ENCODE measurements around the gene MAN2B2. TPM values are rescaled to one million over a fixed set of nuclear protein-coding genes. Genes with fewer than 3 reads are reported as not detected.

MAN2B2 gene
- total RNA-seq, 1 experiment from 2014 or later, result 8.5 TPM

DNA sequence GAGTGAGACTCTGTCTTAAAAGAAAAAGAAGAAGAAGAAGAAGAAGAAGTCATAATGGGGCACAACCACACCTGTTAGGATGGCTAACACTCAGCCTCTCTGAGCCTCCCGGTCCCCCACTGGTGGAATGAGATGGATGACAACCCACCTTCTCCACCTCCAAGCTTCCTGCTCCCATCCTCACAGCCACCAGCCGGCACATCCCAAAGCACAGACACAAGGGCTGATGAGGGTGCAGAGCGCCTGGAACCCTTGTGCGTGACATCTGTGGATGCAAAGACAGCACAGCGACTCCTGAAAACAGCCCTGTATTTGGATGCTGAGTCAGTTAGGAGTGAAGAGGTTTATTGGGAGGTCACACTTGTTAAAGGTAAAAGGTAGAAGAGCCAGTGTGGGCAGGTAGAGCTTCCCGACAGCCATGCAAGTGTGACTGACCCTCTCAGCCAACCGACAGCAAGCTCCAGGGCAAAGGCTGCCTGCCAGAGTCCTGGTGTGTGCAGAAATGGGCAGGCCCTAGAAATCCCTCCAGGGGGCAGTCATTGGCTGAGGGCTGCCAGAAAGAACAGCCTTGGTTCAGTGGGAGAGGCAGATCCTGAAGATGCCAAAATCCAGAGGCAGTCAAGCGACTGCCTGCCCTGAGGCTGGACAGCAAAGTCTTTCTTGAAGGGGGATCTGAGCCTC is 26.6 kb upstream of the MAN2B2 start:
- Histone ChIP-seq H3K9ac (ENCODE audit: low read length) (no peak overlapping the region), H4K20me1 (ENCODE audit: low read length) (no peaks in the 10 kb centered on the region), H3K27me3 (ENCODE audit: low read length) (no peaks in the 10 kb centered on the region), H3K79me2 (ENCODE audit: low read length) (no peaks in the 10 kb centered on the region), H3K36me3 (ENCODE audit: low read depth, low read length) (no peaks in the 10 kb centered on the region), H2AFZ (ENCODE audit: low read length) (no peak overlapping the region), H3K4me2 (ENCODE audit: low read length) (no peak overlapping the region), H3F3A (ENCODE audit: low read length, unreplicated experiment) (no peaks in the 10 kb centered on the region), H3K27ac (ENCODE audit: low read length) (no peak overlapping the region), H3K4me3 (ENCODE audit: low read length) (no peak overlapping the region), H3K9me2 (replicated peaks; ENCODE audit: low read length) (no peaks in the 10 kb centered on the region), H3K9me3 (ENCODE audit: low read length) (no peaks in the 10 kb centered on the region), H3K4me1 (ENCODE audit: insufficient read depth, low read length) (no peaks in the 10 kb centered on the region)
- intact Hi-C loops (cut with micrococcal nuclease), result loop anchor here (5.0 kb wide), 1 partner anchor 206 kb away; no protein-coding TSS in a partner anchor
- TF ChIP-seq, protein P1, sequence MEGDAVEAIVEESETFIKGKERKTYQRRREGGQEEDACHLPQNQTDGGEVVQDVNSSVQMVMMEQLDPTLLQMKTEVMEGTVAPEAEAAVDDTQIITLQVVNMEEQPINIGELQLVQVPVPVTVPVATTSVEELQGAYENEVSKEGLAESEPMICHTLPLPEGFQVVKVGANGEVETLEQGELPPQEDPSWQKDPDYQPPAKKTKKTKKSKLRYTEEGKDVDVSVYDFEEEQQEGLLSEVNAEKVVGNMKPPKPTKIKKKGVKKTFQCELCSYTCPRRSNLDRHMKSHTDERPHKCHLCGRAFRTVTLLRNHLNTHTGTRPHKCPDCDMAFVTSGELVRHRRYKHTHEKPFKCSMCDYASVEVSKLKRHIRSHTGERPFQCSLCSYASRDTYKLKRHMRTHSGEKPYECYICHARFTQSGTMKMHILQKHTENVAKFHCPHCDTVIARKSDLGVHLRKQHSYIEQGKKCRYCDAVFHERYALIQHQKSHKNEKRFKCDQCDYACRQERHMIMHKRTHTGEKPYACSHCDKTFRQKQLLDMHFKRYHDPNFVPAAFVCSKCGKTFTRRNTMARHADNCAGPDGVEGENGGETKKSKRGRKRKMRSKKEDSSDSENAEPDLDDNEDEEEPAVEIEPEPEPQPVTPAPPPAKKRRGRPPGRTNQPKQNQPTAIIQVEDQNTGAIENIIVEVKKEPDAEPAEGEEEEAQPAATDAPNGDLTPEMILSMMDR (conservative IDR thresholded peaks at IDR 0.05; ENCODE audit: low read depth, low read length), result peak; percentile 59
- TF ChIP-seq EZH2 (IDR thresholded peaks at IDR 0.05; ENCODE audit: low read length, unreplicated experiment) (no peak), EZH2phosphoT487 (IDR thresholded peaks at IDR 0.05; ENCODE audit: borderline replicate concordance, low read length) (no peak)
- DNase-seq (peak; percentile 65), ATAC-seq (peak; percentile 67)
- no TSS peak for BruUV-seq (replicated peaks)
- ChIA-PET CTCF (interaction anchor here (0.5 kb wide), 1 partner anchor 380 kb away, joined by 3 read pairs; no protein-coding TSS in a partner anchor), POLR2A (ENCODE audit: unreplicated experiment) (no interaction called here)

GRCh38 chr4:6548882-6549230 is 26.1 kb upstream of the MAN2B2 start:
- H3K27me3 ChIP-seq (ENCODE audit: low read length), result no peaks in the 10 kb centered on the region
- no peaks in the 10 kb centered on the region for H3K4me1 ChIP-seq (ENCODE audit: insufficient read depth, low read length)
- no peaks in the 10 kb centered on the region for H3K9me3 ChIP-seq (ENCODE audit: low read length)
- DNase-seq (no peak), ATAC-seq (no peak)
- TF ChIP-seq EZH2 (IDR thresholded peaks at IDR 0.05; ENCODE audit: low read length, unreplicated experiment) (no peak), EZH2phosphoT487 (IDR thresholded peaks at IDR 0.05; ENCODE audit: borderline replicate concordance, low read length) (no peak)
- TF ChIP-seq, protein P1 (conservative IDR thresholded peaks at IDR 0.05; ENCODE audit: low read depth, low read length), result no peak
- no peak overlapping the region for H2AFZ ChIP-seq (ENCODE audit: low read length)
- no peaks in the 10 kb centered on the region for H3K36me3 ChIP-seq (ENCODE audit: low read depth, low read length)
- H4K20me1 ChIP-seq (ENCODE audit: low read length), result no peaks in the 10 kb centered on the region
- H3K27ac ChIP-seq (ENCODE audit: low read length), result no peak overlapping the region
- no peak overlapping the region for H3K4me2 ChIP-seq (ENCODE audit: low read length)
- no peaks in the 10 kb centered on the region for H3K79me2 ChIP-seq (ENCODE audit: low read length)
- intact Hi-C loops (cut with micrococcal nuclease), result loop anchor here (5.0 kb wide), 1 partner anchor 207 kb away; no protein-coding TSS in a partner anchor
- POLR2A ChIA-PET (ENCODE audit: unreplicated experiment), result no interaction called here
- CTCF ChIA-PET, result no interaction called here
- H3K9ac ChIP-seq (ENCODE audit: low read length), result no peak overlapping the region
- H3K4me3 ChIP-seq (ENCODE audit: low read length), result no peak overlapping the region
- no peaks in the 10 kb centered on the region for H3K9me2 ChIP-seq (replicated peaks; ENCODE audit: low read length)
- H3F3A ChIP-seq (ENCODE audit: low read length, unreplicated experiment), result no peaks in the 10 kb centered on the region
- BruUV-seq (replicated peaks), result no TSS peak

DNA sequence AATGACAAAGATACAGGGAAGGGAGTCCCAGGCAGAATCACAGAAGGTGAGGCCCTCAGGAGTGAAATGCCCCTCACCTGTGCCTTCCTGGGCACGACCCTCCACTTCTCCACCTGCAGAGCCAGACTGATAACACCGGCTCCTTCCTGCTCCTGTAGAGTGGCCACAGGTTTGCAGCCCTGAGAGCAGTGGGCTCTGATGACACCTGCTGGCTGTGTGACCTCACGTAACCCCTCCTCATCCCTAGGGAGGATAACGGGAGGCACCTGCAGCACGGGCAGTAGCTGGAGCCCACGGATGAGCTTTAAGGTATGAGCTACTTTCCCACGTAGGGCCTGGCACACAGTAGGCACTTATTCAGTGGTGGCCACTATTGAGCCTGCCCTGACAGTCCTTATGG is 25.5 kb upstream of the MAN2B2 start:
- H3K79me2 ChIP-seq (ENCODE audit: low read length), result no peaks in the 10 kb centered on the region
- DNase-seq (no peak), ATAC-seq (no peak)
- no peaks in the 10 kb centered on the region for H4K20me1 ChIP-seq (ENCODE audit: low read length)
- no TSS peak for BruUV-seq (replicated peaks)
- intact Hi-C loops (cut with micrococcal nuclease), result loop anchor here (5.0 kb wide), 1 partner anchor 207 kb away; no protein-coding TSS in a partner anchor
- H3K9me2 ChIP-seq (replicated peaks; ENCODE audit: low read length), result no peaks in the 10 kb centered on the region
- ChIA-PET CTCF (no interaction called here), POLR2A (ENCODE audit: unreplicated experiment) (no interaction called here)
- H3K36me3 ChIP-seq (ENCODE audit: low read depth, low read length), result no peaks in the 10 kb centered on the region
- H2AFZ ChIP-seq (ENCODE audit: low read length), result no peak overlapping the region
- no peaks in the 10 kb centered on the region for H3K4me1 ChIP-seq (ENCODE audit: insufficient read depth, low read length)
- no peak overlapping the region for H3K9ac ChIP-seq (ENCODE audit: low read length)
- H3K27me3 ChIP-seq (ENCODE audit: low read length), result no peaks in the 10 kb centered on the region
- no peaks in the 10 kb centered on the region for H3F3A ChIP-seq (ENCODE audit: low read length, unreplicated experiment)
- H3K4me2 ChIP-seq (ENCODE audit: low read length), result no peak overlapping the region
- H3K4me3 ChIP-seq (ENCODE audit: low read length), result no peak overlapping the region
- no peak for TF ChIP-seq EZH2phosphoT487 (IDR thresholded peaks at IDR 0.05; ENCODE audit: borderline replicate concordance, low read length)
- TF ChIP-seq, protein P1 (conservative IDR thresholded peaks at IDR 0.05; ENCODE audit: low read depth, low read length), result no peak
- TF ChIP-seq EZH2 (IDR thresholded peaks at IDR 0.05; ENCODE audit: low read length, unreplicated experiment), result no peak
- no peak overlapping the region for H3K27ac ChIP-seq (ENCODE audit: low read length)
- H3K9me3 ChIP-seq (ENCODE audit: low read length), result no peaks in the 10 kb centered on the region
